Hematopoietic multipotent progenitor cell treated with erythropoietin and hydrocortisone succinate and interleukin-3 and kit ligand, for 4 days (in vitro differentiated cells): ENCODE results near the gene CRTC3.
"Not testable (repeated sequence)": the region's sequence is repeated elsewhere in the genome, so short reads cannot be mapped to it uniquely, and the experiment has no call there.

Experiments
- DNase-seq: peaks from one replicate; pipeline ENCODE4 v3.0.0-alpha.2; 2015

Gene CRTC3

DNA sequence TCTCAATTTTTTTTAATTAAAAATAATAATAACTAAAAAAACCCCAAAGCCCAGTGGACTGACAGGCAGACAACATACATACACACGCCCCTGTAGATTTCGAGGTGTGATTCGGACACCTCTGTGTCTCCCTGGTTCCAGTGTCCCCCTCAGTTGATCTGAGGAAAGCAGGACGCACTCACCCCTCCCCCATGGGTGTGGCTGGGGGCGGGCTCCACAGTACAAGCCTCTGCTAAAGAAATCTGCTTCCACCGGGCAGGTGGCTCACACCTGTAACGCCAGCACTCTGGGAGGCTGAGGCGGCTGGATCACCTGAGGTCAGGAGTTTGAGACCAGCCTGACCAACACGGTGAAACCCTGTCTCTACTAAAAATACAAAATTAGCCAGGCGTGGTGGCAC is 153.6 kb downstream of the CRTC3 start:
- no peak for DNase-seq

DNA sequence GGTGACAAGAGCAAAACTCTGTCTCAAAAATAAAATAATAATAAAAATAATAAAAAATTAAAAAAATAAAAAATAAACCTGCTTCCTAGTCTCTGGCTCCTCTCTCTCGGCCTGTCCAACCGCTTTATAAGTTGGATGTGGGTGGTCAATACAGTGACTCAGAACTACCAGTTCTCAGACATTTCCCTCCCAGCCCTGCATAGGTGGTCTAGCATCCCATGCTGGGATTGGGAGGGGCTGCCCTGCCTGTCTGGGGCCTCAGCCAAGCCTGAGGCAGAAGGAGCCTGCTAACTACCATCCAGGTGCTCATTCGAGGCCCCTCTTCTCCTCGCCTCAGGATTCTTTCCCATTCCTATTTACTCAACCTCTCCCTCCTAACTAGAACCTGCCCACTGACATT is 154.2 kb downstream of the CRTC3 start:
- no peak for DNase-seq

DNA sequence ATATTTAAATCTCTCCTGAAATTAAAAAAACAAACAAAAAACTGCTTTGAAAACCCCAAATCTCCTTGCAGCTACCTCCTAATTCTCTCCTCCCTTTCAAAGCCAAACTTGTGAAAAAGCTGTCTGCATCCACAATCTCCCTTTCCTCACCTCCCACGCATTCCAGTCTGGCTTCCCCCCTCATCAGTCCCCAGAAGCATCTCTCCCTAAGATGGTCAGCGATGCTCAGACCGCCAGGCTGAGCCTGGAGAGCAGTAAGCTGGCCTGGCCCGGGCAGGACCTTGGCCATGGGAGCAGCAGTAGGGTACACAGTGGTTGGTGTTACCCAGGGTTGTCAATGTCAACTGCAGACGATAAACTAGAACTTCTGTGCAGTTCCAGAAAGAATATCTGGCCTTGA is 154.6 kb downstream of the CRTC3 start:
- DNase-seq = no peak

GRCh38 chr15:90685591-90686434 is 156.1 kb downstream of the CRTC3 start:
- peak; percentile 91 for DNase-seq

- peak; percentile 87 for DNase-seq
Observed at GRCh38 chr15:90686435-90687218, 156.9 kb downstream of the CRTC3 start.

GRCh38 chr15:90689326-90689961 is 159.7 kb downstream of the CRTC3 start:
- DNase-seq = not testable (repeated sequence)

DNA sequence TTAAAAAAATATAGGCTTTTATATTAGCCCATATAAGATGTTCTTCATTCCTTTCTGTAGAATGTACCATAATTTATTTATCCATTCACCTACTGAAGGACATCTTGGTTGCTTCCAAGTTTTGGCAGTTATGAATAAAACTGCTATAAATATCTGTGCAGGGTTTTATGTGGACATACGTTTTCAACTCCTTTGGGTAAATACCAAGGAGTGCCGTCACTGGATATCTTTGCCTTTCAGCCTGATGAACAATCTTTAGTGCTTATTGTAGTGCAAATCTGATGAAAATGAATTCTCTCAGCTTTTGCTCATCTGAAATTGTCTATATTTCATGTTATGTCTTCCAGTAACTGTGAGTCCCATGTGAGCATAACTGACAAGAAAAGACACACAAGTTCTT is 160.9 kb downstream of the CRTC3 start:
- DNase-seq = no peak

DNA sequence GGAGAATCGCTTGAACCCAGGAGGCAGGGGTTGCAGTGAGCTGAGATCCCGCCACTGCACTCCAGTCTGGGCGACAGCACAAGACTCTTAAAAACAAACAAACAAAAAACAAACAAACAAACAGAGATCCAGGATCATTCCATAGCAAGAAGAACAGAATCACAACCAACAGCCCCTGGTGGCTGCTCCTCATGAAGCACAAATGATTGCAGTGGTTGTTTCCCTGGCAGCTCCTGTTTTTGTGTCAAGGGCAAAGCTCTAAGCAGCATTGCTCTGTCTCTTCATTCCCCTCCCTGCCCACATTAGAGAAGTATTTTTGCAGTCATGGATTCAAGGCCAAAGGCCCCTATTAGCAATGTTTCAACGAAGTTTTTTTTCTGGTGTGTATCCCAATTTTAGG is 161.6 kb downstream of the CRTC3 start:
- DNase-seq = no peak

DNA sequence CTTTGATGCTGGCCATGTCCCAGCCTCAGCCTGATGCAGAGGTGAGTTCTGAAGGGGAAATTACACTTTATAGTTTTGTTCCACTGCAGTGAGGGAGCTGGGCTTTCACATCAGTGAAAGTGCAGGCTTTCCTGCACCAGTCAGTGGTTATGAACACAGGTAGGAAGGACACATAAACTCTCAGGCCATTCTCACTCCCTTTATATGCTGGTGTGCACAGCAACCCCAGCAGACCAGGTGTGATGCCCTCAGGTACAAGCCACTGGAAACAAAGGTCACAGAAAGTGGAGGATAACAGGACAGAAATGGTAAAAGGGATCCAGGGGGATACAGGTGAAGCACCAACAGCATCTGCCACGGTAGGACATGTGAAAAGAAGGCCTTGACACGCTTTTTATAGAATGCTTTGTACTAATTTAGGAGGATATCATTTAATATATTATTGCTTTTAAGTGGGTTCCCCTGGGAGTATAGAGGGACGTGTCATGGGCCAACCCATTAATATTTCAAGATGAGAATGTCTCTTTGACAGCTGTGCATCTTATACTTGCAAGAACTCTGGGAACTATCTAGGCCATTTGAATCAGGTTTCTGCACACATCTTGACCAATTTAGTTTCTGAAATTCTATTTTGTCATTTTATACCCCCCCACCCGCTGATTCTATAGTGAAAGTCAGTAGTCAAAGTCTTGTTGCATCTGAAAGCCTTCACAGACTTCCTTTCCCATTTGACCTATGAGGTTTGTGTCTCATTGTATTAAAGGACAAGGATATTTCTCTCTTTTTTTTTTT is 162.5 kb downstream of the CRTC3 start:
- DNase-seq = no peak
